Astrocyte (in vitro differentiated cells and primary cell): Measurements from ENCODE around the gene VENTX. TPM values are rescaled to one million over a fixed set of nuclear protein-coding genes. Genes with fewer than 3 reads are reported as not detected.

Experiments
- DNase-seq: peaks from one replicate; pipeline ENCODE4 v3.0.0-alpha.2; 2010; ENCODE audit warnings: low read depth
- FAIRE-seq: peaks from 2 replicates; lab custom pipeline; 2011; peaks lifted over from hg19 to GRCh38; lab: Jason Lieb, UNC
- H2AFZ ChIP-seq: 2 replicates; pipeline ENCODE4 v1.6.0; 2012; ENCODE audit warnings: low read depth, low read length, inconsistent platforms
- H3K27ac ChIP-seq: 2 replicates; pipeline ENCODE4 v1.5.1; 2011; ENCODE audit warnings: low read depth, low read length, inconsistent platforms
- H3K27me3 ChIP-seq: 2 replicates; pipeline ENCODE4 v1.6.0; 2011; ENCODE audit warnings: low read length, inconsistent platforms; ENCODE audit not compliant: insufficient read depth
- H3K36me3 ChIP-seq: 2 replicates; pipeline ENCODE4 v1.5.1; 2011; ENCODE audit warnings: low read length, inconsistent platforms; ENCODE audit not compliant: insufficient read depth
- H3K4me1 ChIP-seq: 2 replicates; pipeline ENCODE4 v1.5.1; 2011; ENCODE audit warnings: low read length, inconsistent platforms; ENCODE audit not compliant: insufficient read depth
- H3K4me2 ChIP-seq: 2 replicates; pipeline ENCODE4 v1.6.0; 2012; ENCODE audit warnings: low read length, inconsistent platforms
- H3K4me3 ChIP-seq: 2 replicates; pipeline ENCODE4 v1.5.1; 2011; ENCODE audit warnings: low read depth, mild to moderate bottlenecking, low read length, inconsistent platforms; ENCODE audit not compliant: insufficient read depth
- H3K79me2 ChIP-seq: 2 replicates; pipeline ENCODE4 v1.6.0; 2012; ENCODE audit warnings: mild to moderate bottlenecking, low read length, inconsistent platforms; ENCODE audit not compliant: insufficient read depth
- H3K9ac ChIP-seq: 2 replicates; pipeline ENCODE4 v1.6.0; 2012; ENCODE audit warnings: mild to moderate bottlenecking, low read length, inconsistent platforms
- H3K9me3 ChIP-seq: 2 replicates; pipeline ENCODE4 v1.5.1; 2012; ENCODE audit warnings: low read depth, mild to moderate bottlenecking, low read length, inconsistent platforms; ENCODE audit not compliant: insufficient read depth
- H4K20me1 ChIP-seq: 2 replicates; pipeline ENCODE4 v1.6.0; 2012; ENCODE audit warnings: low read length, inconsistent platforms; ENCODE audit not compliant: insufficient read depth
- H3K27ac Mint-ChIP-seq: one replicate; pipeline ENCODE4 v1.8.0; 2021; ENCODE audit warnings: mild to moderate bottlenecking, mixed read lengths; ENCODE audit not compliant: unreplicated experiment
- H3K27me3 Mint-ChIP-seq: one replicate; pipeline ENCODE4 v1.8.0; 2021; ENCODE audit warnings: low read depth, mixed read lengths; ENCODE audit not compliant: unreplicated experiment
- H3K36me3 Mint-ChIP-seq: one replicate; pipeline ENCODE4 v1.8.0; 2021; ENCODE audit warnings: low read depth, mixed read lengths; ENCODE audit not compliant: unreplicated experiment
- H3K4me1 Mint-ChIP-seq: one replicate; pipeline ENCODE4 v1.8.0; 2021; ENCODE audit warnings: low read depth, mixed read lengths; ENCODE audit not compliant: unreplicated experiment
- H3K4me3 Mint-ChIP-seq: one replicate; pipeline ENCODE4 v1.8.0; 2021; ENCODE audit warnings: mild to moderate bottlenecking, moderate library complexity, mixed read lengths; ENCODE audit not compliant: unreplicated experiment
- H3K9me3 Mint-ChIP-seq: one replicate; pipeline ENCODE4 v1.8.0; 2021; ENCODE audit warnings: mild to moderate bottlenecking, mixed read lengths; ENCODE audit not compliant: unreplicated experiment
- EZH2 ChIP-seq: IDR thresholded peaks from 2 replicates; pipeline ENCODE4 v1.6.1; 2012; ENCODE audit warnings: mild to moderate bottlenecking, low read length, inconsistent platforms; ENCODE audit not compliant: insufficient read depth
- total RNA-seq: library from RNA; stranded (reverse); gene quantifications from 2 replicates; pipeline ENCODE4 v1.2.1, GENCODE V29; 2021
- TF ChIP-seq, protein P1 (sequence below): IDR thresholded peaks from 2 replicates; pipeline ENCODE4 v1.5.1; 2011; ENCODE audit warnings: low read depth, mild to moderate bottlenecking, inconsistent platforms, low read length, moderate library complexity; ENCODE audit not compliant: insufficient read depth

The VENTX gene
- total RNA-seq, 1 donor from 2014 or later, result 0.11 TPM

GRCh38 chr10:133189256-133189655, 48.4 kb upstream of the VENTX start:
- no peak overlapping the region for H3K4me3 Mint-ChIP-seq
- no peaks in the 10 kb centered on the region for H4K20me1 ChIP-seq
- no peaks in the 10 kb centered on the region for H3K36me3 ChIP-seq
- H3K27me3 Mint-ChIP-seq, result peaks cover 20% of the 10 kb centered on the region
- H3K4me1 Mint-ChIP-seq, result no peaks in the 10 kb centered on the region
- TF ChIP-seq, protein P1, sequence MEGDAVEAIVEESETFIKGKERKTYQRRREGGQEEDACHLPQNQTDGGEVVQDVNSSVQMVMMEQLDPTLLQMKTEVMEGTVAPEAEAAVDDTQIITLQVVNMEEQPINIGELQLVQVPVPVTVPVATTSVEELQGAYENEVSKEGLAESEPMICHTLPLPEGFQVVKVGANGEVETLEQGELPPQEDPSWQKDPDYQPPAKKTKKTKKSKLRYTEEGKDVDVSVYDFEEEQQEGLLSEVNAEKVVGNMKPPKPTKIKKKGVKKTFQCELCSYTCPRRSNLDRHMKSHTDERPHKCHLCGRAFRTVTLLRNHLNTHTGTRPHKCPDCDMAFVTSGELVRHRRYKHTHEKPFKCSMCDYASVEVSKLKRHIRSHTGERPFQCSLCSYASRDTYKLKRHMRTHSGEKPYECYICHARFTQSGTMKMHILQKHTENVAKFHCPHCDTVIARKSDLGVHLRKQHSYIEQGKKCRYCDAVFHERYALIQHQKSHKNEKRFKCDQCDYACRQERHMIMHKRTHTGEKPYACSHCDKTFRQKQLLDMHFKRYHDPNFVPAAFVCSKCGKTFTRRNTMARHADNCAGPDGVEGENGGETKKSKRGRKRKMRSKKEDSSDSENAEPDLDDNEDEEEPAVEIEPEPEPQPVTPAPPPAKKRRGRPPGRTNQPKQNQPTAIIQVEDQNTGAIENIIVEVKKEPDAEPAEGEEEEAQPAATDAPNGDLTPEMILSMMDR, result no peak
- TF ChIP-seq EZH2, result no peak
- no peaks in the 10 kb centered on the region for H3K27me3 ChIP-seq
- H3K79me2 ChIP-seq, result no peaks in the 10 kb centered on the region
- H3K36me3 Mint-ChIP-seq, result peaks cover 1% of the 10 kb centered on the region
- H3K9ac ChIP-seq, result no peak overlapping the region
- peaks cover 4% of the 10 kb centered on the region for H3K9me3 Mint-ChIP-seq
- DNase-seq (no peak), FAIRE-seq (no peak)
- H3K9me3 ChIP-seq, result no peaks in the 10 kb centered on the region
- H3K27ac ChIP-seq, result no peak overlapping the region
- no peaks in the 10 kb centered on the region for H3K4me1 ChIP-seq
- H3K4me3 ChIP-seq, result no peak overlapping the region
- no peak overlapping the region for H3K27ac Mint-ChIP-seq
- no peak overlapping the region for H3K4me2 ChIP-seq
- H2AFZ ChIP-seq, result no peak overlapping the region

GRCh38 chr10:133189726-133190125, 47.9 kb upstream of the VENTX start:
- H2AFZ ChIP-seq, result no peak overlapping the region
- no peak overlapping the region for H3K9ac ChIP-seq
- no peak for DNase-seq
- TF ChIP-seq, protein P1, result no peak
- TF ChIP-seq EZH2, result no peak
- no peaks in the 10 kb centered on the region for H3K79me2 ChIP-seq
- H4K20me1 ChIP-seq, result no peaks in the 10 kb centered on the region
- no peaks in the 10 kb centered on the region for H3K9me3 ChIP-seq
- Mint-ChIP-seq H3K27me3 (peaks cover 21% of the 10 kb centered on the region), H3K4me3 (no peak overlapping the region), H3K4me1 (no peaks in the 10 kb centered on the region), H3K36me3 (no peaks in the 10 kb centered on the region), H3K9me3 (peaks cover 7% of the 10 kb centered on the region), H3K27ac (no peak overlapping the region)
- no peak overlapping the region for H3K4me2 ChIP-seq
- no peak for FAIRE-seq
- no peak overlapping the region for H3K27ac ChIP-seq
- no peaks in the 10 kb centered on the region for H3K27me3 ChIP-seq
- no peak overlapping the region for H3K4me3 ChIP-seq
- H3K4me1 ChIP-seq, result no peaks in the 10 kb centered on the region
- H3K36me3 ChIP-seq, result no peaks in the 10 kb centered on the region

DNA sequence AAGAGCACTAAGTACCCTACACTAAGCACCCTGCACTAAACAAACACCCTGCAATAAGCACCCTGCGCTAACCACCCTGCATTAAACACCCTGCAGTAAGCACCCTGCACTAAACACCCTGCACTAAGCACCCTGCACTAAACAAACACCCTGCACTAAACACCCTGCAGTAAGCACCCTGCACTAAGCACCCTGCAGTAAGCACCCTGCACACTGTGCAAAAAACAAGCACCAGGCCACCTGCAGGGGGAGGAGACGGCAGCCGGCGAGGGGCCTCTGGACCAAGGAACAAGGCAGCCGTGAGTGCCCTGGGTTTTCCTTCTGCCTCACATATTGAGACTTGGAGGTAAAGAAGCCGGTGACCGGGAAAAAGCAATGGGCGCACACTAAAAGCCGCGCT, 47.4 kb upstream of the VENTX start:
- Histone ChIP-seq H3K36me3 (no peaks in the 10 kb centered on the region), H3K79me2 (no peaks in the 10 kb centered on the region), H2AFZ (no peak overlapping the region), H4K20me1 (no peaks in the 10 kb centered on the region), H3K4me2 (no peak overlapping the region), H3K9ac (no peak overlapping the region), H3K4me1 (no peaks in the 10 kb centered on the region), H3K27ac (no peak overlapping the region), H3K4me3 (no peak overlapping the region), H3K9me3 (no peaks in the 10 kb centered on the region), H3K27me3 (no peaks in the 10 kb centered on the region)
- Mint-ChIP-seq H3K36me3 (no peaks in the 10 kb centered on the region), H3K9me3 (peaks cover 8% of the 10 kb centered on the region), H3K4me3 (no peak overlapping the region), H3K4me1 (no peaks in the 10 kb centered on the region), H3K27ac (no peak overlapping the region), H3K27me3 (peaks cover 23% of the 10 kb centered on the region)
- no peak for FAIRE-seq
- TF ChIP-seq, protein P1, result no peak
- no peak for TF ChIP-seq EZH2
- DNase-seq, result no peak
